Naive thymus-derived CD8-positive, alpha-beta T cell (primary cell): Measurements from ENCODE around the gene ARF3. TPM values are rescaled to one million over a fixed set of nuclear protein-coding genes. Genes with fewer than 3 reads are reported as not detected.
A peak's percentile ranks its signal among the peaks of the same experiment; 100 is the strongest.

ENCODE experiments used
- ATAC-seq, 2 donors: fragments of 150-1000 bp; cut with Tn5 transposase in 1 of 2; sonication (Bioruptor Pico), chemical (Tn5 transposase) in 1 of 2; 1 replicate in 1 of 2; 2 replicates in 1 of 2; pipeline ENCODE4 v1.10.0; 2021; ENCODE audit warnings: mild to moderate bottlenecking in 2 of 2, moderate library complexity in 2 of 2
- POLR2A ChIA-PET: fragments of 350-600 bp; sonication (Branson Sonifier 250); formaldehyde crosslinking; loops from one replicate; lab custom pipeline; 2021; ENCODE audit warnings: antibody characterized with exemption; lab: Charles Lee
- DNase-seq, 10 donors: peaks; one replicate each; pipeline versions ENCODE4 v3.0.0 to v3.0.0-alpha.2; 2020 to 2022
- H3K27ac Mint-ChIP-seq, 10 donors: one replicate each; pipeline ENCODE4 v1.8.0; 2020 to 2022; ENCODE audit warnings: mild to moderate bottlenecking in 10 of 10, mixed read lengths in 10 of 10, moderate library complexity in 4 of 10, inconsistent platforms in 1 of 10
- H3K27me3 Mint-ChIP-seq, 5 donors: one replicate each; pipeline ENCODE4 v1.8.0; 2021 to 2022; ENCODE audit warnings: mixed read lengths in 5 of 5
- H3K36me3 Mint-ChIP-seq, 3 donors: one replicate each; pipeline ENCODE4 v1.8.0; 2020 to 2022; ENCODE audit warnings: mixed read lengths in 3 of 3, mild to moderate bottlenecking in 2 of 3, inconsistent platforms in 1 of 3
- H3K4me1 Mint-ChIP-seq, 4 donors: one replicate each; pipeline ENCODE4 v1.8.0; 2021 to 2022; ENCODE audit warnings: mixed read lengths in 4 of 4
- H3K4me3 Mint-ChIP-seq, 10 donors: one replicate each; pipeline ENCODE4 v1.8.0; 2020 to 2022; ENCODE audit warnings: mild to moderate bottlenecking in 10 of 10, mixed read lengths in 10 of 10, moderate library complexity in 6 of 10, inconsistent platforms in 1 of 10
- H3K9me3 Mint-ChIP-seq, 9 donors: one replicate each; pipeline ENCODE4 v1.8.0; 2020 to 2022; ENCODE audit warnings: mixed read lengths in 9 of 9, mild to moderate bottlenecking in 3 of 9, inconsistent platforms in 1 of 9, moderate library complexity in 1 of 9
- polyA plus RNA-seq, 3 donors: library from polyadenylated mRNA; unstranded; fragments of 300-500 nt; fragmentation: Illumina TruSeq; gene quantifications; one replicate each; pipeline ENCODE4 v1.2.3, GENCODE V29; 2021
- total RNA-seq, 8 experiments: library from RNA in 2 of 8; stranded (reverse) in 2 of 8; gene quantifications; one replicate each; pipeline ENCODE4 v1.2.3 and lab custom pipeline; 2021 to 2026

ARF3 gene
- total RNA-seq (10 to 100 TPM; 55.3 to 57.3 TPM), polyA plus RNA-seq (10 to 100 TPM; 19.5 to 24.4 (median 21.8) TPM), total RNA-seq (lab: John Stamatoyannopoulos, UW) (40.4 to 70.5 (median 51.7) reads per million in 6 experiments)

DNA sequence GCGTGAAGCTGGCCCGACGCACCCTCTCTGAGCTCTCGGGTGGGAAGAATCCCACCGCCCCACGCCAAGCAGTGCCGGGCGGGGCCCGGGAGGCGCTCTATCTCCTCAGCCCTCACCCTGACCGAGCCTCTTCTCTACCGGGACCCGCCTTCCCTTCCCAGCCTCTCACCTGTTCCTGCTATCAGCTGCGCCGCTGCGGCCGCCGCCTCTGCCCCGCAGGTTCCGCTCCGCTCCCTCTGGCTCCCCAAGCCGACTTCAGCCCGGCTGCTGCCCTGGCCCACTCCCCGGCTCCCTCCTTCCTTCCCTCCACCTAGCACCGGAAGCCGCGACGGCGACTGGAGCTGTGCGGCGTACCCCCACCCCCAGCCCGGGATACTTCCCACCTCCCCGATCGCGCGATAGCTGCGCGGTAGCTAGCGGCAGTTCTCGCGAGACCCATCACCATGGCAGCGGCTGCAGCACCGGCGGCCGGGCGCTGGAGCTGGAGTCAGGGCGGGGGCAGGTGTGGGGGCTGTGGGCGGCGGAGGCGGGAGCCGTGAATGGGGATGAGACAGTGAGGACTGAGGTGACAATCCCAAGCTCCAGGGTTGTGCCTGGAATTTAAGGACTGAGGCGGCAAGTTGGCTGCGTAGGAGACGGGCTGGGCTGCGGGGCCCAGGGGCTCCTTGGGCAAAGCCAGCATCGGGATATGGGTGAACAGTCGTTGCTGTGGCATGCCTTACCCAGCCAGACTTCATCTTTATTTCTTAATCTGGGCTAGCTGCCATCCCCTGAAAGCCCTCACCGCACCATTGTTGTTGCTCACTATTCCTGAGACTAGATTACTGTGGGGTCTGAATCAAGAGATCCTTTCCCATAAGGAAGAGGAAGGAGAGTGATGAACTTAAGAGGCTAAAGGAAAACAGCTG lies at the start of gene ARF3:
ARF3 (minus strand) TSS at position 347 of the 908 bp plus-strand sequence. CDS start 16,392 bp downstream, outside the sequence.
- POLR2A ChIA-PET, result interaction anchor here (0.6 to 3.0 kb wide), 18 partner anchors 9 to 758 kb away, joined by 3 to 18 read pairs (median 3); partner anchors contain the start of genes DDX23, FKBP11 and WNT1

DNA sequence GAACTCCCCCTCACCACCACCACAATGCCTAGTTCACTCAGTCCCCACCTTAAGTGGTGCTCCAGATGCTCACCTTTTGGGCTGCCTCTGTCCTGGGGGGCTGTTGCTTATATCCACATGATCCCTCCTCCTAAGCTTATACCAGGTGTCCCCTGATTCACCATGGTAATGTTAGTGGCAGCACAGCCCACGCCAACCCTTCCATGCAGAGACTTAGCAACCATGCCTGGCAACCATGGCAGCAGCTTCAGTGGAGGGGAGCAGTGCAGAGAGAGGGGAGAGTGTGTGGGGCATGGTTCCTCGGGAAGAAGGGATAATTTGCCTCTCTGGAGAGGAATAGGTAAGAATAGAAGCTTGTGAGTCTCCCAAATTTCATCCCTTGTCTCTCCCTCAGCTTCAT lies 43.1 kb upstream of the ARF3 start:
- Mint-ChIP-seq H3K4me1 (peaks cover 14 to 52% (median 35%) of the 10 kb centered on the region in 4 donors), H3K4me3 (peak overlapping the region in 4 of 10 donors; percentile 30 to 78 (median 74)), H3K27me3 (peaks cover 29 to 93% (median 50%) of the 10 kb centered on the region in 5 donors), H3K27ac (no peak overlapping the region), H3K9me3 (no peaks in the 10 kb centered on the region), H3K36me3 (peaks cover 12 to 54% (median 40%) of the 10 kb centered on the region in 3 donors)
- ATAC-seq (no peak), DNase-seq (no peak)
- POLR2A ChIA-PET, result no interaction called here

More for the DNA sequence above, at the start of gene ARF3:
- ATAC-seq (peak; percentile 94), DNase-seq (peak; percentile 88 to 96 (median 92))
- no peaks in the 10 kb centered on the region for H3K9me3 Mint-ChIP-seq
- H3K27ac Mint-ChIP-seq, result peak within 1 kb of the TSS; percentile 86 to 97 (median 95)
- H3K27me3 Mint-ChIP-seq, result peaks cover 0 to 2% (median 0%) of the 10 kb centered on the region in 5 donors
- peak within 1 kb of the TSS; percentile 91 to 99 (median 98) for H3K4me3 Mint-ChIP-seq
- H3K36me3 Mint-ChIP-seq, result peaks cover 0 to 9% (median 0%) of the 10 kb centered on the region in 3 donors
- H3K4me1 Mint-ChIP-seq, result peaks cover 26 to 54% (median 46%) of the 10 kb centered on the region in 4 donors

DNA sequence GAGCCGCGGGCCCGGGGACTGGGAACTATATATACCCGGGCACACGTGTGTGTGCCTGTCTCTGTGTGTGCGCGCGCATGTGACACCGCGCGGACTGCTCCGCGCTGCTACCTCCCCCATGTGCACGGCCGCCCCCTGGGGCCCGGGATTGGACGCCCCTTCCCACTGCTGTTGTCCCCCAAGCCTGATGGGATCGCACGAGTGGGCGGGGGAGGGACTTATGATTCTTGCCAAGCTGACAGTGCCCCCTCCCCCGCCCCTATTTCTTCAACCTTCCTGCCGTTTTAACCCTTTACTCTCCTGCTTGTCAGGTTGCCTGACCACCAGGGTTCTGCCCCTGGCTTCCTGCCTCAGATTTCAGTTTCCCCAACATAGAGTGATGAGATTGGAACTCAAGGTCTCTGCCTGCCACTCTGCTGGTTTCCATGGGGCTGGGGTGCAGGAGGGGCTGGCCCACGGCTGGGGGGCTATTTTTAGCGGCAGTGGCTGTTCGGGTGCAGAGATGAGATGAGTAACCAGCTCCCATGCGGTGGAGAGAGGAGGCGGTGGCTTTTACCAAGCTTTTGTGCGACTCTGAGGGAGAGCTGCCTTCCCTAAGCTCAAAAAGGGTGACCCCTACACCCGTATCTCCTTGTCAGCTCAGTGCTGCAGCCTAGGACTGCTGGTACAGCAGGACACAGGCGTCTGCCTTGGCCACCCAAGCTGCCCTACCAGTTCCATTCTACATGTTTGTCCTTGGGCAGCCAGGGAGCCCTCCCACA lies 42.3 kb upstream of the ARF3 start, which contains the start of gene DDN:
DDN (minus strand) TSS at position 5 of the 761 bp plus-strand sequence. CDS start 88 bp downstream, outside the sequence.
- Mint-ChIP-seq H3K27ac (peak within 1 kb of the TSS in 4 of 10 donors; percentile 39 to 83 (median 60)), H3K36me3 (peaks cover 10 to 46% (median 33%) of the 10 kb centered on the region in 3 donors), H3K9me3 (no peaks in the 10 kb centered on the region), H3K27me3 (peaks cover 33 to 94% (median 55%) of the 10 kb centered on the region in 5 donors), H3K4me1 (peaks cover 18 to 56% (median 39%) of the 10 kb centered on the region in 4 donors), H3K4me3 (peak within 1 kb of the TSS; percentile 65 to 88 (median 76))
- DNase-seq (peak in 7 of 10 donors; percentile 40 to 72 (median 47)), ATAC-seq (peak; percentile 55 to 60)
- POLR2A ChIA-PET, result interaction anchor here (0.6 to 6.5 kb wide), 4 partner anchors 18 to 74 kb away, joined by 3 to 47 read pairs (median 6); partner anchors contain the start of genes FKBP11 and WNT1

DNA sequence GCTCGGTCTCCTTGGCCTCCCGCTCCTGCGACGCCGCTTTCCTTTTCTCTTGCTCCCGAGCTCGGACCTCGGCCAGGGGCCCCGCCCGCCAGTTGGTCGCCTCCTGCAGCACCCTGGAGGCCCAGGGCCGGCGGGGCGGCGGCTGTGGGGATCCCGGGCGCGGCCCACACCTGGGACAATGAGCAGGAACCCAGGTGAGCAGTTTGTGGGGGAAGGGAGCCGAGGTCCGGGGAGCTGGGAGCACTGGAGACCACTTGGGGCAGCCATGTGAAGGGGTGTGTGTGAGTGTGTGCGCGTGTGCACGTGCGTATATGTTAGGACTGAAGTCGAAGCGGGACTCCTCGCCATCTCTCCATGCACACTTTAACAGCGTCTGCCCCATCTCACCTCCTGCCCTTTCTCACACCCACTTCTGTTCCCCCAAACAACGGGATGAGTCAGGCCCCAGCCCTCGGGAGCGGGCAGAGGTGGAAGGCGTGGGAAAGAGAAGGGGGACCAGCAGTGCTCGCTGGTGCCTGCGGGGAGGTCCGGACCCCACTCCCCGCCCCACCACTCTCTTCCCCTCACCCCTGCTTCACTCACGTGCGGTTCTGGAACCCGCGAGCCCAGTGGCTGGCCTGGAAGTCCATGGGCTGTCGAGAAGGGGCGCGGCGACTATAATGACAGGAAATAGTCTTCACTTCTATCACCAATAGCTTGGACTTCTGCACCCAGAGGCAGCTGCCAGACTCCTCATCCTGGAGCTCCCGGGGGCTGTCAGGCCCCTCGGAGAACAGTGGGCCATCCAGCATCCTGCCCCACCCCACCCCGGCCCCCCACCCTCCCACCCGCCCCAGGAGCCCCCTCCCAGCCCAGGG lies 41.4 kb upstream of the ARF3 start:
- POLR2A ChIA-PET, result interaction anchor here (1.0 to 6.5 kb wide), 4 partner anchors 19 to 81 kb away, joined by 5 to 47 read pairs (median 6); partner anchors contain the start of genes FKBP11 and WNT1
- H3K4me1 Mint-ChIP-seq, result peaks cover 18 to 56% (median 39%) of the 10 kb centered on the region in 4 donors
- H3K9me3 Mint-ChIP-seq, result no peaks in the 10 kb centered on the region

DNA sequence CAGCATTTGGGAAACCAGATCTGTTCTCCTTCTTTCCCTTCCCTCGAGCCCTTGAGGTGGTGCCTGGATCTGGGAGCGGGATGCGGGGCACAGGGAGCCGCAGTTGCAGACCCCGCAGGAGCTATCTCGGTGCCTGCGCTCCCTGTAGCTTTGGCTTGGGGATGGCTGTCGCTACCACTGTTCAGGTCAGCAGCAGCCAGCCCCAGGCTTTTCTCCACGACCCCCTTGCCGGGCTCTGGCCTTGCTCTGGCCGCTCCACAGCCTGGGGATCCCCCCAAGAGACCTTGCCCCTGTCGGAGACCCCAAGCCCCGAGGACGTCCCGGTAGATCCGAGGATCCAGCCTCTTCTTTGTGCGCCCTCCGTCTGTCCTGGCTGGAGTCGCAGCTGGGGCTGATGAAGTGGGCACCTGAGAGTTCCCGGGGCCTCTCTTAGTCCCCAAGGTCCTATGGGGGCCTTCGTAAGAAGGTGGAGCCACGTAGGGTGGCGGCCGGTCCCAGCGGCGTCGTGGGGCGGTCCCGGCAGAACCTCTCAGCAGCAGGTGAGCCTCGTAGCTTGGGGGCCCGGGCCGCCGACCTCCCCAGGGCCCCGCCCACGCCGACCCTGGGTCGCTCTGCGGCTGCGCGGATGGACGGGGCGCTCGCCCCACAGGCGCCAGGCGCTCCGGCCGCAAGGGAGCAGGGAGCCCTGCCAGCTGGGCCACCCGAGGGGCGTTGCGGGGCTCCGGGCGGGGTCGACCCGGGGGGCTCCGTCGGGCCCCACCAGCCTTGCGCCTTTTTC lies 40.6 kb upstream of the ARF3 start:
- no peaks in the 10 kb centered on the region for H3K9me3 Mint-ChIP-seq
- POLR2A ChIA-PET, result interaction anchor here (0.6 to 6.5 kb wide), 4 partner anchors 19 to 80 kb away, joined by 3 to 47 read pairs (median 6); partner anchors contain the start of genes FKBP11 and WNT1
- ATAC-seq, result peak; percentile 13 to 33
- H3K36me3 Mint-ChIP-seq, result peaks cover 6 to 30% (median 20%) of the 10 kb centered on the region in 3 donors
- H3K27ac Mint-ChIP-seq, result peak overlapping the region in 3 of 10 donors; percentile 48 to 79 (median 60)
- DNase-seq, result peak in 3 of 10 donors; percentile 17 to 64 (median 37)
- H3K27me3 Mint-ChIP-seq, result peaks cover 41 to 92% (median 60%) of the 10 kb centered on the region in 5 donors
- H3K4me3 Mint-ChIP-seq, result peak overlapping the region; percentile 58 to 79 (median 72)
- peaks cover 18 to 56% (median 39%) of the 10 kb centered on the region in 4 donors for H3K4me1 Mint-ChIP-seq

More for the DNA sequence above, 41.4 kb upstream of the ARF3 start:
- ATAC-seq (peak; percentile 22 to 24), DNase-seq (peak in 2 of 10 donors; percentile 16 to 25)
- H3K4me3 Mint-ChIP-seq, result peak overlapping the region; percentile 60 to 88 (median 72)
- peaks cover 6 to 38% (median 27%) of the 10 kb centered on the region in 3 donors for H3K36me3 Mint-ChIP-seq
- H3K27me3 Mint-ChIP-seq, result peaks cover 38 to 94% (median 60%) of the 10 kb centered on the region in 5 donors
- peak overlapping the region in 3 of 10 donors; percentile 11 to 53 (median 39) for H3K27ac Mint-ChIP-seq

DNA sequence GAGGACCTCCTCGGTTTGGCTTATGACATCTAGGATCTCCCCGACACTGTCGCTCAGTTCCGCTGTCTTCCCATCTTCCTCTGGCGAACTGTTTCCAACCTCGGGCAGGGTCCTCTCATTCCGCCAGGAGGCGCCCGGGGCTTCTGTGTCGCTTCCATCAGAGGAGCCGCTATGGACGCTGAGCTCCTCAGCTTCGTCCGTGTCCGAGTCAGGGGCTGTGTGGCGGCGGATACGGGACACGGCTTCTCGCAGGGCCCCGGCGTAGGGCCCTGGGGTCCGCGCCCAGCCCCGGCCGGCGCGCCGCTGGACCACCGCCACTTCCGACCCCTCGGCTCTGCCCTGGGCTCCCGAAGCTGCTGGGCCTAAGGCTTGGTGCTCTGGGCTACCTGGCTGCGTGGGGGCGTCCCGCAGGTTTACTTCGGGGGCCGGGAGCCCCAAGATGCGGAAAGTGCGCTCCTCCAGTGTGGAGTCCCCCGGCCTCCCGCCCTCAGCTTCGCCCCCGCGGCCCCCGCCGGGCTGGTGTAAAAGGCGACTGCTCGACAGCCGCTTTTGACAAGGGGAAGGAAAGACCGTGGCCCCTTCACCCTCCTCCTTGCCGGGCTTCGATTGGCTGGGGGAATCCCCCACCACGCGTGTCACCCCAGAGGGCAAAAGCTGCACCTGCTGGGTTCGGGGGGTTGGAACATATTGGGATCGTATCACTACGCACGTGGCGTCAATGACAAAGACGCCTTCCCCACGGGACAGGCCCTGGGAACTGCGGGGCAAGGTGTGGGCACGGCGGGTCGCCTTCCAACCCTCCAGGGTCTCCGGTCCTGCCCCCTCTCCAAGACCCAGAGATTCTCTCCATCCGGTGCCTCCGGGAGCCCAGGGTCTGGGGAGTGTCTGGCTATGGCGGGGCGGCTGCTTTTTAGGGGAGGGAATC lies 39.8 kb upstream of the ARF3 start:
- peaks cover 18 to 56% (median 39%) of the 10 kb centered on the region in 4 donors for H3K4me1 Mint-ChIP-seq
- peaks cover 3 to 21% (median 11%) of the 10 kb centered on the region in 3 donors for H3K36me3 Mint-ChIP-seq
- H3K27me3 Mint-ChIP-seq, result peaks cover 40 to 83% (median 52%) of the 10 kb centered on the region in 5 donors
- peak; percentile 43 to 75 (median 54) for DNase-seq
- ATAC-seq, result peak; percentile 63 to 73
- no peaks in the 10 kb centered on the region for H3K9me3 Mint-ChIP-seq
- POLR2A ChIA-PET, result interaction anchor here (0.6 to 6.5 kb wide), 6 partner anchors 18 to 79 kb away, joined by 3 to 47 read pairs (median 5); partner anchors contain the start of genes ARF3, FKBP11, PRKAG1 and WNT1
- peak overlapping the region; percentile 58 to 79 (median 72) for H3K4me3 Mint-ChIP-seq
- H3K27ac Mint-ChIP-seq, result peak overlapping the region in 5 of 10 donors; percentile 34 to 76 (median 67)

DNA sequence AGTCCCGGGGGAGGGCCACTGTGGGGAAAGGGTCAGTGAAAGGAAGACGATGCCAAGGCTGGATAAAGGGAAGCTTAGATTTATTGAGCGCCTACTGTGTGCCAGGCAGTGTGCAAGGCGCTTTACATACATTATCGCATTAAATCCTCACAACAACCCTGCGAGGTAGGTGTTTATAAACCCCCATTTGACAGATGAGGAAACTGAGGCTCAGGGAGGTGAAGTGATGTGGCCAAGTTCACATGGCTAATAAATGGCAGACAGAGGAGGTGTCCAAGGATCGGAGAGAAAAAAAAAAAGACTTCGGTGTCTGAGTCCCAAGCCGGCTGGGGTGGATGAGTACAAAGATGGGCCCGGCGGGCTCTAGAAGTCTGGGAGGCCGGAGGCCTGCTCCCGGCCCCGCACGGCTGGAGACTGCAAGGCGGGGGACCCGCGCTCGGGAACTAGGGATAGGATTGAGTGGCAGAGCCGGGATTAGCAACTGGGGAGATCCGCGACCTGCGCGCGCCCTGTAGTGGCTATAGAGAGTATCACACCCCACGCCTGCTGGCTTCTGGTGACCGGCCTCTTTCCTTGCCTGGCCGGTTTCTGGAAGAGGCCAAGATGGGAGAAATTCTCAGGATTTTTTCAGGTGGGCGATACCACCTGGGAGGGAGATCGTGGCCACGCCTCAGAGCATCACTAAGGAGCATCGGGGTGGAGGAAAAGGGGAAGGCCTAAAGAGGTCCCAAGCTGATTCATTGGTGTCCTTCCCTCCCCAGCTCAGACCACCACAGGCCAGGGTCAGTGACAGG lies 38.0 kb upstream of the ARF3 start:
- H3K4me3 Mint-ChIP-seq, result peak overlapping the region in 9 of 10 donors; percentile 48 to 85 (median 69)
- H3K27me3 Mint-ChIP-seq, result peaks cover 34 to 76% (median 52%) of the 10 kb centered on the region in 5 donors
- H3K36me3 Mint-ChIP-seq, result peaks cover 0 to 4% (median 0%) of the 10 kb centered on the region in 3 donors
- ATAC-seq, result peak in 1 of 2 donors; percentile 22
- POLR2A ChIA-PET, result interaction anchor here (0.5 to 6.5 kb wide), 2 partner anchors 16 to 41 kb away, joined by 4 to 47 read pairs; partner anchors contain the start of gene WNT1
- peak overlapping the region in 4 of 10 donors; percentile 3 to 92 (median 78) for H3K27ac Mint-ChIP-seq
- H3K4me1 Mint-ChIP-seq, result peaks cover 18 to 47% (median 35%) of the 10 kb centered on the region in 4 donors
- peak in 5 of 10 donors; percentile 38 to 70 (median 50) for DNase-seq
- no peaks in the 10 kb centered on the region for H3K9me3 Mint-ChIP-seq

DNA sequence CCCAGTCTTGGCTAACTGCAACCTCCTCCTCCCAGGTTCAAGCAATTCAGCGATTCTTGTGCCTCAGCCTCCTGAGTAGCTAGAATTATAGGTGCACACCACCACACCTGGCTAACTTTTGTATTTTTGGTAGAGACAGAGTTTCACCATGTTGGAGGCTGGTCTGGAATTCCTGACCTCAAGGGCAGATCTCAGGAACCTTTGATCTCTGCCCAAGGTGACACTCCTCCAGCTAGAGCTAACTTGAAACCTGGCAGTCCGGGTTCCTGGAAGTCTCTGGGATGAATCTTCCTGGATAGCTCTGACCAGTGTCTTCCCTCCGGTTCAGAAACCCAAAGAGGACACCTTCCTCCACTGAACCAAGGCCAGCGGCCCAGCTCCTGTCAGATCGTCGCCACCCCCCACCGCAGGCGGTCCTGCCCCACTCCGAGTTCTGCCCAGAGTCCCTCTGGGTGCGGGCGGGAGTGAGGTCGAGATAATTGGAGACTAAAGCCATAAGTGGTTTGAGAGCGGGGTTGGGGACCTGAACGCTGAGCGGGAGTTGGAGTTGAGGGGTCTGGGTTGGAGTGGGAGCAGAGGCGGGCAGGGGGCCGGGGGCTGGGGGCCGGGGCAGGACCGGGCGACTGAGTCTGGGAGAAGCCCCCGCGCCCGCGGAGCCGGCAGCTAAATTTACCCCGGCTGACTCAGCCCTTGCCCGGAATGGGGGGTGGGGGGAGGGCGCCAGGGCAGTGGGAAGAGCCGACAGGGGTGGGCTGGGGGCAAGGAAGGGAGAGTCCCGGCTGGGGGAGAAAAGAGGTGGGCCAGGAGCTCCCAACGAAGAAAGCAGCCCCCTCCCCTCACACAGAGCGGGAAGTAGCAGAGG lies 37.2 kb upstream of the ARF3 start:
- Mint-ChIP-seq H3K27me3 (peaks cover 29 to 76% (median 47%) of the 10 kb centered on the region in 5 donors), H3K9me3 (no peaks in the 10 kb centered on the region), H3K27ac (peak overlapping the region in 1 of 10 donors; percentile 3), H3K4me1 (peaks cover 16 to 39% (median 27%) of the 10 kb centered on the region in 4 donors), H3K36me3 (peaks cover 0 to under 1% (median 0%) of the 10 kb centered on the region in 3 donors), H3K4me3 (peak overlapping the region in 4 of 10 donors; percentile 30 to 80 (median 60))
- DNase-seq, result no peak
- POLR2A ChIA-PET, result interaction anchor here (0.9 to 6.5 kb wide), 2 partner anchors 15 to 36 kb away, joined by 3 to 47 read pairs; partner anchors contain the start of gene WNT1
- no peak for ATAC-seq
